ENCODE results near the gene MRPL38.

MRPL38 gene

GRCh38 chr17:75849724-75850123, 55.0 kb downstream of the MRPL38 start:
- DNase-seq, result no peak

- DNase-seq, result no peak
These were observed 55.4 kb downstream of the MRPL38 start for GRCh38 chr17:75849279-75849646.
